GM08714 (cell line): ENCODE measurements around the gene PAGR1.
"Not testable (repeated sequence)": the region's sequence is repeated elsewhere in the genome, so short reads cannot be mapped to it uniquely, and the experiment has no call there.

Source experiments
- H3K4me3 ChIP-seq: fragments of 200-500 bp; sonication (Bioruptor generic); 2 replicates; pipeline ENCODE4 v1.5.1; 2014; ENCODE audit warnings: mild to moderate bottlenecking, low read length, inconsistent platforms
- ZNF274 ChIP-seq: IDR thresholded peaks from 2 replicates; pipeline ENCODE4 v1.6.1; 2012; ENCODE audit warnings: mild to moderate bottlenecking, low read depth, low read length

PAGR1 gene

DNA sequence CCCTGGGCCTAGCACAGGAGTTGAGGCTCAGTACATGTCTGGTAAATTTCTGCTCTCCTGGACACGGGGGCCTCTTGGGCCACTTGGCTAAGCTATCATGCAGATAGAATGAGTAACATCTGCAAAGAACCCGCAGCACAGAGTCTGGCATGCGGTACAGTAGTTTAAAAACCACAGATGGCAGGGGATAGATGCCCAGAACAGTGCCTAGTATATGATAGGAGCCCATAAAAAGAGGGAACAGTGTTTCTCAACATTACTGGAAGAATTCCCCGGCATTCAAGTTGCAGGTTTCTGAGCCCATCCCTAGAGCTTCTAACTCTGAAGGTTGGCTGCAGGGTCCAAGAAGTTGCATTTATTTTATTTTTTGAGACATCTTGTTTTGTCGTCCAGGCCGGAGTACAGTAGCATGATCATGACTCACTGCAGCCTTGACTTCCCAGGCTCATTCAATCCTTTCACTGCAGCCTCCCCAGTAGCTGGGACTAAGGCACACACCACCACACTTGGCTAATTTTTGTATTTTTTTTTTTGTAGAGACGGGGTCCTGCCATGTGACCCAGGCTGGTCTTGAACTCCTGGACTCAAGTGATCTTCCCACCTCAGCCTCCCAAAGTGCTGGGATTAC is 41.3 kb downstream of the PAGR1 start:
- TF ChIP-seq ZNF274 = no peak
- no peak overlapping the region for H3K4me3 ChIP-seq

- no peak overlapping the region for H3K4me3 ChIP-seq
- TF ChIP-seq ZNF274 = no peak
Measured at GRCh38 chr16:29858149-29858849, 42.3 kb downstream of the PAGR1 start.

DNA sequence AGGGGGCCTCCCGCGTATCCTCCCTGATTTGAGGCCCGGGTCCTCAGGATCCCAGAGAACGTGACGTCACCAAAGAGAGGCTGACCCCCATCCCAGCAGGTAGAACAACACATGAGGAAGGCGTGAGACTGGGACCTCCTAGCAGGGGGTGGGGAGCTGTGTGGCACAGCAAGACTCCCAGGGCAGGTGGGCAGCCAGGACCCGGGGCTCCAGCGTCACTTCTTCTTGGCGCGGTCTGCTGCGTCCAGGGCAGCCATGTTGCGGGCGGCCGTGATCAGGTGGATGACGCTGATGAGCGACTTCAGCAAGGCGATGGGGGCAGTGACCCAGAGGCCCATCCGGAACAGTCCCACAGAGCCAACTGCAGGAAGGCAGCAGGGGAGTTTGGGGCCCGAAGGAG is 43.0 kb downstream of the PAGR1 start:
- H3K4me3 ChIP-seq = no peak overlapping the region
- TF ChIP-seq ZNF274 = no peak

GRCh38 chr16:29860218-29860617 is 44.3 kb downstream of the PAGR1 start:
- H3K4me3 ChIP-seq = no peak overlapping the region
- no peak for TF ChIP-seq ZNF274

GRCh38 chr16:29862383-29862883 is 46.5 kb downstream of the PAGR1 start:
- TF ChIP-seq ZNF274 = no peak
- H3K4me3 ChIP-seq = peak overlapping the region; percentile 73

DNA sequence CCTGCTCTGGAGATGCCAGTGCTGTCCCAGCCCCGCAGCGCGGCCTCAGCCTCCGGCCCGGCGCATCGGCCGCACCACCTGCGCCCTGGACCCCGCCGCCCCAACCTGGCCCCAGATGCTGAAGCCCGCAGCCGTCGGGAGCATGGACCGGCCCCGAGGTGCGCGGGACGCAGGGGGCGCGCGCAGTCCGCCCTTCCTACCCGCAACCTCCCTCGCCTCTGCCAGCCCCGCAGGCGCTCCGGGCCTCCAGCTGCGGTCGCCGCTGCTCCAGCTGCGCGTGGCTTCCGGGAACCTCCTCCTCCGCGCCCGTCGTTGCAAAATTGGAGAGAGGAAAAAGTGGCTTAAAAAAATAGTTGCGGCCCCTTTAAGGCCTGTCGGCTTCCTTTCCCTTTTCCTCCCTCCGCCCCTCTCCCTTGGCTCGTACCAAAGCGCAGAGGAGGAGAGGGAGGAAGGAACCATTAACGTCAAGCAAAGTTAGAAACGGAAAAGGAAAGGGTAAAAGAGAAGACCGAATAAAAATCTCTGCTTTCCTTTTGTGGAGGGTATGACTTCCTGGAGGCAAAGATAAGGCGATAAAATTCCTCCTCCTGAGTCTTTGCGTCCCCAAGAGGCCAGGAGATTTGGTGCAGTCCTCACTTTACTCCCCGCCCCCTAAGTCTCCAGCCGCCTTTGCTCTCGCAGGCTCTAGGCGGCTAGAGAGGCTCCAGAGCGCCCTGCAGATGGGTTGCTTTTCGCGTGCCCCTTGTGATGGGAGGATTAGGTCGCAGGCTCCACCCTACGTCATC is 47.1 kb downstream of the PAGR1 start, which contains the start of gene CDIPT:
TSS of gene CDIPT (minus strand) at position 343 of the 785 bp plus-strand sequence. CDS start 369 bp downstream, outside the sequence.
- no peak for TF ChIP-seq ZNF274
- peak within 1 kb of the TSS; percentile 73 for H3K4me3 ChIP-seq

- H3K4me3 ChIP-seq = peak overlapping the region; percentile 8; the same call in 1 of the 2 replicates
- TF ChIP-seq ZNF274 = no peak
Measured at GRCh38 chr16:29863669-29863984, 47.7 kb downstream of the PAGR1 start.

DNA sequence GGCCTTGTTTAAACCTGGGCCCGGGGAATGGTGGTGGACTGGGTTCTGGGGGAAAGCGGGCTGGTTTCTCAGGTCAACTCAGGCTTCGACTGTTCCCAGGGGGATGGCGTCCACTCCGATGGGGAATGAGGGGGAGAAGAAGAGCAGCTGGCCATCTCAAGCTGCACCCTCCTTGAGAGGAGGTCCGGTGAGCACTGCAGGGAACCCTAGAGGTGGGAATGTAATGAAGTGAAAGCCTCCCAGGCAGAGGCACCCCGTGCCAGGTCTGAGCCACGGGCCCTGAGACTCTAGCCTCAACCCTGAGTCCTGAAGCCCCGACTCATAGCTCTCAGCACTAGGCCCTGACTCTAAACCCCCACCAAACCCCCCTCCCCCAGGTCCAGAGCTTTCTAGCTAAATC is 48.3 kb downstream of the PAGR1 start:
- TF ChIP-seq ZNF274 = no peak
- no peak overlapping the region for H3K4me3 ChIP-seq

DNA sequence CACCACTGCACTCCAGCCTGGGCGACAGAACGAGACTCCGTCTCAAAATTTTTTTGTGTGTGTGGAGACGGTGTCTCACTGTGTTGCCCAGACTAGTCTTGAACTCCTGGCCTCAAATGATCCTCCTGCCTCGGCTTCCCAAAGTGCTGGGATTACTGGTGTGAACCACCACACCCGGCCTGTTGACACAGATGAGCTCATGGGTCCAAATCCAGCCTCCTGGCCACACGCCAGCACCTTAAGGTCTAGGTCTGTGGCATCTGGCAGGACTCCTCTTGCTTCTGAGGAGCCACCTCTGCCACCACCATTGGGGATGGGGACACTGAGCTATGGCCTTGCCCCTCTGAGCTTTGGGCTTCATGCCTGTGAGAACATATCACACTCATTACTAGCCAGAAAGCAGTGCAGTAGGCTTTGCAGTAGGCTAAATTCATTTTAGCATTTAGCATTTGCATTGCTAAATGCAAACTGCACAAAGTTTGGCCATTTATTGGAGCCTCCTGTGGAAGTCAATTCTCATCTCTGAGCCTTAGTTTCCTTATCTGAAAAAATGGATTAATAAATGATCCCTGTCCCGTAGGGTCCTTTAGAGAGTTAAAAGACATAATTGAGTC is 52.6 kb downstream of the PAGR1 start:
- H3K4me3 ChIP-seq = no peak overlapping the region
- TF ChIP-seq ZNF274 = no peak

DNA sequence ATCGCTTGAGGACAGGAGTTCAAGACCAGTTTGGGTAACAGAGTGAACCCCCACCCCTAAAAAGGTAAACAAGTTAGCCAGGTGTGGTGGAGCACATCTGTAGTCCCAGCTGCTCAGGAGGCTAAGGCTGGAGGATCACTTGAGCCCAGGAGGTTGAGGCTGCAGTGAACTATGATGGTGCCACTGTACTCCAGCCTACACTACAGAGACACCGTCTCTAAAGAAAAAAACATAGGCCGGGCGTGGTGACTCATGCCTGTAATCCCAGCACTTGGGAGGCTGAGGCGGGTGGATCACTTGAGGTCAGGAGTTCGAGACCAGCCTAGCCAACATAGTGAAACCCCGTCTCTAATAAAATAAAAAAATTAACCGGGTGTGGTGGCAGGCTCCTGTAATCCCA is 53.1 kb downstream of the PAGR1 start:
- not testable (repeated sequence) for H3K4me3 ChIP-seq
